ENCODE results near the gene SPATA13. TPM values are rescaled to one million over a fixed set of nuclear protein-coding genes. Genes with fewer than 3 reads are reported as not detected.

SPATA13 gene
- total and polyA plus RNA-seq, 10 of the 15 experiments (the other 5 are each of a cell fraction or from before 2014, with no cell fraction given) = 2.4 to 11.1 (median 10.2) TPM

DNA sequence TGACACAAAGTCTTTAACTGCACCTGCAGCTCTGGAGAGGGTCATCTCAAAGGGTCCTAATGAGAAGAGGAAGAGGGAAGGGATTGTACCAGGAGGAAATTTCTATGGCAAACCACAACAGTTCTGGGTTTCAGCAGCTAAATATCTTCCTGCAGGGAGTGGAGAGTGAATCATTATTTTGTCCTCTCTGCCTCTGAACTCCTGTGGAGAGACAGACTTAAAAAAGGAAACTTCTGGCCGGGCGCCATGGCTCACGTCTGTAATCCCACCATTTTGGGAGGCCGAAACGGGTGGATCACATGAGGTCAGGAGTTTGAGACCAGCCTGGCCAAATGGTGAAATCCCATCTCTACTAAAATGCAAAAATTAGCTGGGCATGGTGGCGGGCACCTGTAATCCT, 132.0 kb downstream of the SPATA13 start:
- ChIA-PET SMC1A (ENCODE audit: uncharacterized antibody, unreplicated experiment) (interaction anchor here (1.7 kb wide), 1 partner anchor 9 kb away, joined by 4 read pairs; no protein-coding TSS in a partner anchor), RAD21 (ENCODE audit: unreplicated experiment) (no interaction called here), CTCF (interaction anchor here (1.2 kb wide), 1 partner anchor 10 kb away, joined by 3 read pairs; no protein-coding TSS in a partner anchor), POLR2A (no interaction called here)
- ATAC-seq = no peak
- 95% methylated on average over 6 of the region's 6 CpGs for WGBS (ENCODE audit: insufficient coverage, insufficient replicate concordance, low lambda C conversion rate, missing lambda C conversion rate)
- no peaks in the 10 kb centered on the region for H3K79me2 ChIP-seq (ENCODE audit: control insufficient read depth, insufficient read depth, low read length)
- no peak for DNase-seq (ENCODE audit: low read depth, low spot score)
- no peaks in the 10 kb centered on the region for H3K4me1 ChIP-seq (ENCODE audit: control insufficient read depth, insufficient read depth, low read length)
- no peak for FAIRE-seq
- no peak overlapping the region for H3K4me2 ChIP-seq (ENCODE audit: control insufficient read depth, insufficient read depth)
- no peak overlapping the region for H2AFZ ChIP-seq (ENCODE audit: control insufficient read depth, low read depth, low read length)
- BruUV-seq (replicated peaks) = no TSS peak
- H3K9me3 ChIP-seq (replicated peaks; ENCODE audit: control insufficient read depth, insufficient read depth, low read length) = no peaks in the 10 kb centered on the region
- no peak overlapping the region for H3K9ac ChIP-seq (ENCODE audit: control insufficient read depth, insufficient read depth, low read length)
- H3K4me3 ChIP-seq = no peak overlapping the region
- intact Hi-C loops (cut with micrococcal nuclease; ENCODE audit: unreplicated experiment) = no loop called here
- H3K27ac ChIP-seq (ENCODE audit: control insufficient read depth, insufficient read depth) = no peak overlapping the region
- no peaks in the 10 kb centered on the region for H4K20me1 ChIP-seq (ENCODE audit: control insufficient read depth, insufficient read depth)
- no peaks in the 10 kb centered on the region for H3K27me3 ChIP-seq (replicated peaks in 1 of 2; ENCODE audit: control insufficient read depth in 2 of 2, insufficient read depth in 2 of 2, low read length in 1 of 2)
- TF ChIP-seq, protein P1, sequence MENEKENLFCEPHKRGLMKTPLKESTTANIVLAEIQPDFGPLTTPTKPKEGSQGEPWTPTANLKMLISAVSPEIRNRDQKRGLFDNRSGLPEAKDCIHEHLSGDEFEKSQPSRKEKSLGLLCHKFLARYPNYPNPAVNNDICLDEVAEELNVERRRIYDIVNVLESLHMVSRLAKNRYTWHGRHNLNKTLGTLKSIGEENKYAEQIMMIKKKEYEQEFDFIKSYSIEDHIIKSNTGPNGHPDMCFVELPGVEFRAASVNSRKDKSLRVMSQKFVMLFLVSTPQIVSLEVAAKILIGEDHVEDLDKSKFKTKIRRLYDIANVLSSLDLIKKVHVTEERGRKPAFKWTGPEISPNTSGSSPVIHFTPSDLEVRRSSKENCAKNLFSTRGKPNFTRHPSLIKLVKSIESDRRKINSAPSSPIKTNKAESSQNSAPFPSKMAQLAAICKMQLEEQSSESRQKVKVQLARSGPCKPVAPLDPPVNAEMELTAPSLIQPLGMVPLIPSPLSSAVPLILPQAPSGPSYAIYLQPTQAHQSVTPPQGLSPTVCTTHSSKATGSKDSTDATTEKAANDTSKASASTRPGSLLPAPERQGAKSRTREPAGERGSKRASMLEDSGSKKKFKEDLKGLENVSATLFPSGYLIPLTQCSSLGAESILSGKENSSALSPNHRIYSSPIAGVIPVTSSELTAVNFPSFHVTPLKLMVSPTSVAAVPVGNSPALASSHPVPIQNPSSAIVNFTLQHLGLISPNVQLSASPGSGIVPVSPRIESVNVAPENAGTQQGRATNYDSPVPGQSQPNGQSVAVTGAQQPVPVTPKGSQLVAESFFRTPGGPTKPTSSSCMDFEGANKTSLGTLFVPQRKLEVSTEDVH (IDR thresholded peaks at IDR 0.05; ENCODE audit: low read depth, partially characterized antibody) = no peak
- TF ChIP-seq, protein P2, sequence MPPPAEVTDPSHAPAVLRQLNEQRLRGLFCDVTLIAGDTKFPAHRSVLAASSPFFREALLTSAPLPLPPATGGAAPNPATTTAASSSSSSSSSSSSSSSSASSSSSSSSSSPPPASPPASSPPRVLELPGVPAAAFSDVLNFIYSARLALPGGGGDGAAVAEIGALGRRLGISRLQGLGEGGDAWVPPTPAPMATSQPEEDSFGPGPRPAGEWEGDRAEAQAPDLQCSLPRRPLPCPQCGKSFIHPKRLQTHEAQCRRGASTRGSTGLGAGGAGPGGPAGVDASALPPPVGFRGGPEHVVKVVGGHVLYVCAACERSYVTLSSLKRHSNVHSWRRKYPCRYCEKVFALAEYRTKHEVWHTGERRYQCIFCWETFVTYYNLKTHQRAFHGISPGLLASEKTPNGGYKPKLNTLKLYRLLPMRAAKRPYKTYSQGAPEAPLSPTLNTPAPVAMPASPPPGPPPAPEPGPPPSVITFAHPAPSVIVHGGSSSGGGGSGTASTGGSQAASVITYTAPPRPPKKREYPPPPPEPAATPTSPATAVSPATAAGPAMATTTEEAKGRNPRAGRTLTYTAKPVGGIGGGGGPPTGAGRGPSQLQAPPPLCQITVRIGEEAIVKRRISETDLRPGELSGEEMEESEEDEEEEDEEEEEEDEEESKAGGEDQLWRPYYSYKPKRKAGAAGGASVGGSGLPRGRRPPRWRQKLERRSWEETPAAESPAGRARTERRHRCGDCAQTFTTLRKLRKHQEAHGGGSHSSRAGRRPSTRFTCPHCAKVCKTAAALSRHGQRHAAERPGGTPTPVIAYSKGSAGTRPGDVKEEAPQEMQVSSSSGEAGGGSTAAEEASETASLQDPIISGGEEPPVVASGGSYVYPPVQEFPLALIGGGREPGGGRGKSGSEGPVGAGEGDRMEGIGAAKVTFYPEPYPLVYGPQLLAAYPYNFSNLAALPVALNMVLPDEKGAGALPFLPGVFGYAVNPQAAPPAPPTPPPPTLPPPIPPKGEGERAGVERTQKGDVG (CRISPR knock-in tag; IDR thresholded peaks at IDR 0.05) = no peak
- TF ChIP-seq NRF1 (conservative IDR thresholded peaks at IDR 0.05; ENCODE audit: low read depth, low read length) (no peak), ZNF217 (IDR thresholded peaks at IDR 0.05) (no peak), NR2C2 (IDR thresholded peaks at IDR 0.05; ENCODE audit: borderline replicate concordance, control insufficient read depth, insufficient read length, low read depth) (no peak), MTA3 (IDR thresholded peaks at IDR 0.05; ENCODE audit: borderline replicate concordance, low read length) (no peak), RELA (IDR thresholded peaks at IDR 0.05; ENCODE audit: borderline replicate concordance, partially characterized antibody) (no peak), FOXM1 (IDR thresholded peaks at IDR 0.05; ENCODE audit: low read depth, low read length) (no peak), SMAD1 (IDR thresholded peaks at IDR 0.05; ENCODE audit: low read depth, partially characterized antibody) (no peak), RBBP5 (conservative IDR thresholded peaks at IDR 0.05) (no peak), ATF7 (IDR thresholded peaks at IDR 0.05; ENCODE audit: low read depth) (no peak), SREBF2 (IDR thresholded peaks at IDR 0.05; ENCODE audit: low read length) (no peak), BCL11A (IDR thresholded peaks at IDR 0.05; ENCODE audit: low read depth, low read length) (no peak), SUZ12 (IDR thresholded peaks at IDR 0.05; ENCODE audit: unreplicated experiment) (no peak)
- TF ChIP-seq, protein P3, sequence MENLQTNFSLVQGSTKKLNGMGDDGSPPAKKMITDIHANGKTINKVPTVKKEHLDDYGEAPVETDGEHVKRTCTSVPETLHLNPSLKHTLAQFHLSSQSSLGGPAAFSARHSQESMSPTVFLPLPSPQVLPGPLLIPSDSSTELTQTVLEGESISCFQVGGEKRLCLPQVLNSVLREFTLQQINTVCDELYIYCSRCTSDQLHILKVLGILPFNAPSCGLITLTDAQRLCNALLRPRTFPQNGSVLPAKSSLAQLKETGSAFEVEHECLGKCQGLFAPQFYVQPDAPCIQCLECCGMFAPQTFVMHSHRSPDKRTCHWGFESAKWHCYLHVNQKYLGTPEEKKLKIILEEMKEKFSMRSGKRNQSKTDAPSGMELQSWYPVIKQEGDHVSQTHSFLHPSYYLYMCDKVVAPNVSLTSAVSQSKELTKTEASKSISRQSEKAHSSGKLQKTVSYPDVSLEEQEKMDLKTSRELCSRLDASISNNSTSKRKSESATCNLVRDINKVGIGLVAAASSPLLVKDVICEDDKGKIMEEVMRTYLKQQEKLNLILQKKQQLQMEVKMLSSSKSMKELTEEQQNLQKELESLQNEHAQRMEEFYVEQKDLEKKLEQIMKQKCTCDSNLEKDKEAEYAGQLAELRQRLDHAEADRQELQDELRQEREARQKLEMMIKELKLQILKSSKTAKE (IDR thresholded peaks at IDR 0.05; ENCODE audit: low read depth, poor library complexity, severe bottlenecking) = no peak
- in situ Hi-C loops (cut with MboI) = no loop called here
- H3K36me3 ChIP-seq (ENCODE audit: control insufficient read depth in 2 of 2, insufficient read depth in 2 of 2, low read length in 1 of 2) = peaks cover 3 to 20% of the 10 kb centered on the region in 2 experiments

All from GM12878 (cell line).